GM19099 (cell line): ENCODE data around the gene MED28.

Experiments used
- POLR2A ChIP-seq: IDR thresholded peaks from 3 replicates; pipeline ENCODE4 v1.6.1; 2011; ENCODE audit warnings: low read depth; ENCODE audit not compliant: insufficient read length; ENCODE audit errors: extremely low read depth

MED28 gene, protein sequence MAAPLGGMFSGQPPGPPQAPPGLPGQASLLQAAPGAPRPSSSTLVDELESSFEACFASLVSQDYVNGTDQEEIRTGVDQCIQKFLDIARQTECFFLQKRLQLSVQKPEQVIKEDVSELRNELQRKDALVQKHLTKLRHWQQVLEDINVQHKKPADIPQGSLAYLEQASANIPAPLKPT

DNA sequence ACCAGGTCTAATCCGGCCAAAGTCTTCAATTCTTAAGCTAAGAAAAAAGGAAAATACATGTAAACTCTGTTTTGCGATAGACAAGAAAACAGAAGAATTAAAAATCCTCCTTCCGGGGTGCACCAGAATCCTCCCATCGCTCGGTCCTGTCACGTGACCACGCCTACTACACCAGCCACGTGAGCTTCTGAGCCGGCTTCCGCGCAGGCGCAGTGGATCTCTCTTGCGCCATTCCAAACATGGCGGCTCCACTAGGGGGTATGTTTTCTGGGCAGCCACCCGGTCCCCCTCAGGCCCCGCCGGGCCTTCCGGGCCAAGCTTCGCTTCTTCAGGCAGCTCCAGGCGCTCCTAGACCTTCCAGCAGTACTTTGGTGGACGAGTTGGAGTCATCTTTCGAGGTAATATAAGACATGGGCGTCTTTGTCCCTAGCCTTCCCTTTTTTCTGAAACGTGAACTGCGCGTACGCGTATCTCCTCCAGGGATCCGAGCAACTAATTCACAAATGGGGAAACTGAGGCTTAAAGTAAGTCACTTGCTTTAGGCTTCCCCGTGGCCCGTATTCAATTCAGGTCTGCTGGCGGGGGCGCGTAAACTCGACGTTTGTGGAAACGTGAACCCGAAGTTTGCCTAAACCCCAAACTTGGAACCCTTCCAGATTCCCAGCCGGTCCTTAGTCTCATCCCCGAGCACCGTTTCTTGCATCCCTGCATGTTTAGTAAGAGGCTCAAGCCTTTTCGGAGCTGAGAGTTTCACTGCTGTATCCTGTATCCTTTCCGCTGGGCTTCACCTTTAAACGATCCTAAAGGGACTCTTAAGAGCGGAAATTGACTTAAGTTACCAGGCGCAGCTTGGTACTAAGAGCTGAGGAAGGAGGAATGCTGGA lies at the start of gene MED28:
MED28 (plus strand) TSS at position 226 of the 884 bp plus-strand sequence; CDS start at position 240, 14 bp downstream.
- TF ChIP-seq POLR2A: peak; percentile 94

DNA sequence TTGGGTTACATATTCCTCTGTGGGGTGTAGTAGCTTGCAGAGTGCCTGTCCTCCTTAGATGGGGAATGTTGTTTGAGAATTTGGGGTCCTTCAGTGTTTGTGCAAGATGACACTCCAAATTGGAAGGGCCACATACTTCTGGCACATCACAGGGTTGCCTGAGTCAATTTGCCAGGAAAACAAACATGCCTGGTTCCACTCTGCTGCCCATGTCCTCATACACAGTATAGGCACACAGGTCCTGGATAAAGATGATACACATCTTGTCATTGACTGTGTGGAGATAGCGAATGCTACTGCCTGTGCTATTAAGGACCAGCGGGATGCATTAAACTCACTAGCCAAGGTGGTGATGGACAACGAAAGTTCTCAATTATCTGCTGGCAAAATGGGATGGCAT lies 48.6 kb upstream of the MED28 start:
- TF ChIP-seq POLR2A: no peak

DNA sequence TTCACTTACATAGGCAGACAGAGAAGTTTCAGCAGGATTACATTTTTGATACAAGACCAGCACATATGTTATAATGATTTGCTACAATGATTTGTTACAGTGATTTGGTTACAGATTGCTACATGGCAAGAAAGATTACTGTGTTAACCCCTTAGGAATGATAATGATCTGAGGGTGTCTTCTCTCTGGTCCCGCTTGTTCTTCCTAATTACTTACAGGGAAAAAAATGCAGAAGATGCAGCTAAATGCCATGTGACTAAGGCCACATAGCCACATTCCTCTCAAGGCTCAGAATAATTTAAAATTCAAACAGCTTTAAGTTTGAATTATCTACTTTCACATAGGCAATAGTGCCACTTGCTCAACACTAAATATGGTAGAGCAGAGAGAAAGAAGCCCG lies 47.2 kb upstream of the MED28 start:
- TF ChIP-seq POLR2A: no peak

DNA sequence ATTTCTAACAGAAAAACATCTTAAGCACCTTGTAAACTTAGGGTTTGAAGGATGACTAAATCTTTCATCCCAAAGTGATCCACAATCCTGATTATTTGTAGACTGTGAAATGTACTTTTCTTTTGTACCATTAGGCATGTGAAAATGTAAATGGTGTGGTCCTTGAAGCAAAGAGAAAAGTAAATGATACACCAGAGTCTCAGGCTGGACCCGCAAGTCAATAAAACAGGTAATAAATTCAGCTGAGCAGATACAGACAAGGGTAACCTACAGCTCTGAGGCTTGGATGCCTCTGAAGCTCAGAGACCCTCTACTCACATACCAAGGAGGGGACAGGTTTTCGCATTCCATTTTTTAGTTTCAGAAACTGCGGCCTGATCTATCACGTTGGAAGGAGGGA lies 40.2 kb upstream of the MED28 start:
- TF ChIP-seq POLR2A: no peak

DNA sequence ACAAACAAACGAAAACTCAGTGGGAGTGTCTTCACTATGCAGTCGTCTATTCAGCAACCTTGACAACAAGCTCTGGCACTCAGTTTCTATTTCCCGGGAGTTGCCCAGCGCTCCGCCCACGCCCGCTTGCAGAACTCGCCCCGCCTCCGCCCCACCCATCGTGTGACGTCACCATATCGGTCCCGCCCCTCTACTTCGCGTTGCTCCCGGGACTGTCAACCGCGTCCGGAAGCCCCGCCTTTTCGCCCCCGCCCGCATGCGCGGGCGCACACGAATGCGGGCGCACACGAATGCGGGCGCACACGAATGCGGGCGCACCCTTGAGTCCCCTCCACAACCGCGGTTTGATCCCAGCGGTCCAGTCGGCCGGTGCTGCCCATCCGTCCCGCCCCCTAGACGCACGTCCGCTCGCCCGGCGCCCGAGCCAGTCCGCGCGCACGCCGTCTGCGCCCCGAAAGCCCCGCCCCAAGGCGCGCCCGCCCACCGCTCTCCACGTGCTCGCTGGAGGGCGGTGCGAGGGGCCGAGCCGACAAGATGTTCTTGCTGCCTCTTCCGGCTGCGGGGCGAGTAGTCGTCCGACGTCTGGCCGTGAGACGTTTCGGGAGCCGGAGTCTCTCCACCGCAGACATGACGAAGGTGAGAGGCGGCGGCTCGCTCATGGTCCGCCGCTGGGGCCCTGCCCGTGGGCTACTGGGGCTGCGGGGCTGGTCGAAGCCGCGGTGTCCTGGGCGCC lies 37.3 kb upstream of the MED28 start, which contains the start of gene LAP3:
LAP3 (plus strand) TSS at position 267 of the 733 bp plus-strand sequence; CDS start at position 535, 268 bp downstream.
- peak; percentile 99 for TF ChIP-seq POLR2A

DNA sequence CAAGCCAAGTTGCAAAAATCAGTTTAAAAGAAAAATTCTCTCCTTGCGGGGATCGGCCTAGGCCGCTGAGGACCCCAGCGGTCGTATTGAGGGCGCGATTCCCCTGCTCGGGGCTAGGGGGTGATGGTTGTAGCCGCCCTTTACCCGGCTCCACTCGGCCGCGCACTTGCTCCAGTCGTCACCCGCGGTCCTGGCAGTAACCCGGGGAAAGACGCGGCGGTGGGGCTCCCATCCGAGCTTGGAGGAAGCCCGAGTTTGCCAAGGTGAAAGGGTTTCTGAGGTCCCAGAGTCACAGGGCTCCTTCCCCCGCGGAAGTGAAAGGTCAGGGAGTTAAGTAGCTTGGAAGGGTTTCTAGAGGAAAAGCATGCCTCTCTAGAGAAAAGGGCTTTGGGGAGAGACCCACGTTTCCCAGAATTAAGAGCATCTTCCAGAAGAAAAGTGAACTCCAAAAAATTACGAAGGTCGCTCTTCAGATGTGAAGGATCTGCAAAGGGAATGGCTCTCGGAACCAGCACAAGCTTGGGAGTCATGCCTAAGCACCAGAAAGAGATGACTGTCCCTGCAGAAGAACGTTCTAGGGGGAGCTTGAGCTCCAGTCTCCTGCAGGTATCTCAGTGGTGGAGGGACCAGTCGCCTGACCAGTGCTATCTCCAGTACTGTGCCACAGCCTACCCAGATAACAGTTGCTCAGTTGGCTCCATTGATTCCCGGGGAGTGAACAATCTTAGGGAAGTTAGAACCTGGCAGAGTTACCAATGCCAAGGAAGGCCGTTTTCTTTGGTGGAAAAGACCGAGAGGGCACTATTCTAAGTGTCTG lies 36.6 kb upstream of the MED28 start:
- TF ChIP-seq POLR2A: no peak

DNA sequence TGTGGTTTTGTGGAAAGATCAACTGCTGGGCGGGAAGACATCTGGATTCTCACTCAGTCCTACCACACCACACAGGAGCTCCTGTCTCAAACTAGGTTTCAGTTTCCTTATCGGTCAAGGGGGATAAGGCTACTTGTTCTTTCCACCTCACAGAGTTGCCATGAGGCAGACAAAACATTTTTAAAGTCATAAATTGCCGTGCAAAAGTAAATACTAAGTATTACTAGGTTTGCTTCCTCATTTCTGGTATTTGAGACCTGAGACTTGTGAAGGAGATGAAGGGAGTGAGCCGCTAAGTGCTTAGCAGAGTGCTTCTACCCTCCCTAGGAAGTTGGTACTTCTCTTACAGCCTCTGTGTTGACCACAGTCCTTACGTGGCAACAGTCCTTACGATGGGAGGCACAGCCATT lies 36.0 kb upstream of the MED28 start:
- TF ChIP-seq POLR2A: no peak

DNA sequence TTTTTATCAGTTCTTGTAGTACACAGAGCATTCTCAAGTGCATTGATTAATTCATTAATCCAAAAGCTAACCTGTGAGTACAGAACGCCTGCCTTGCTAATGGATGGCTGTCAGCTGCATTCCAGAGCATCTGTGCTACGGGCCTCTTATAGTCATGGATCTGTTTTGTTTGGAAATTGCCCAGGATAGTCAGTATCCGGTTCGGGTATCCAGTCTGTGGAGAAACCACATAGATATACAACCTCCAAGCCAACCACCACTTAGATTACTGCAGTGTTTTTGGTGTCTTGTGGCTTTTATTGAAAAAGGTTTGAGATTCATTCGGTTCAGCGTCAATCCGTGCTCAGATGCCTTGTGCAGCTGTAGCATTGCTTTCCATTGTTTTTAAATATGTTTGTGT lies 33.5 kb upstream of the MED28 start:
- no peak for TF ChIP-seq POLR2A

DNA sequence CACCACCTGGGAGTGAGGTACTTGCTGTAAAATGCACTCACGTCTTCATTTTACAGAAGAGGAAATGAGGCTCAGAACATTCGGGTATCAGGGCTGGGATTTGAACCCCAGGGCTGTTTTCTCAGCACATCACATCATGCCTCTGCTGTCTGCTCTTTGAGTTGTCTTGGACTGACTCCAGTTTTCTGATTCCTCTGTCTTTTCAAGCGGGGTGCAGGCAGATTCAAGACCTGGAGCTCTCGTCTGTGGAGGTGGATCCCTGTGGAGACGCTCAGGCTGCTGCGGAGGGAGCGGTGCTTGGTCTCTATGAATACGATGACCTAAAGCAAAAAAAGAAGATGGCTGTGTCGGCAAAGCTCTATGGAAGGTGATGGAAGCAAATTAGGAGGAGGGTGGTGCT lies 31.2 kb upstream of the MED28 start:
- TF ChIP-seq POLR2A: no peak

DNA sequence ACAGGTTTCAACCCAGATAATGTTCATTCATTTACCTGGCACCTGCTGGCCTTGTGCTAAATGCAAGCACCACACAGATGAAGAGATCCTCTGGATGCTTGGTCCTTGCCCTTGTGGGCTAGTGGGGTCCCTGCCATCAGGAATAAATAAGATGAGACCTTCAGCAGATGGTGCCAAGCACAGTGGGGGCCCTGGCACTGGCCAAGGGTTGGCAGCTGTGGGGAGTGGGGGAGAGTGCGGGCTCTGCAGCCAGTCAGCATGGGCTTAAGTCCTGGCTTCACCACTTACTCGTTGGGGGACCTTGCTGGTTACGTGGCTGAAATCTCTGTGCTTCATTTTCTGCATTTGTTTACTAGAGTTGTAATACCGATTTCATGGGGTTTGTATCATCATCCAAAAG lies 30.5 kb upstream of the MED28 start:
- no peak for TF ChIP-seq POLR2A

DNA sequence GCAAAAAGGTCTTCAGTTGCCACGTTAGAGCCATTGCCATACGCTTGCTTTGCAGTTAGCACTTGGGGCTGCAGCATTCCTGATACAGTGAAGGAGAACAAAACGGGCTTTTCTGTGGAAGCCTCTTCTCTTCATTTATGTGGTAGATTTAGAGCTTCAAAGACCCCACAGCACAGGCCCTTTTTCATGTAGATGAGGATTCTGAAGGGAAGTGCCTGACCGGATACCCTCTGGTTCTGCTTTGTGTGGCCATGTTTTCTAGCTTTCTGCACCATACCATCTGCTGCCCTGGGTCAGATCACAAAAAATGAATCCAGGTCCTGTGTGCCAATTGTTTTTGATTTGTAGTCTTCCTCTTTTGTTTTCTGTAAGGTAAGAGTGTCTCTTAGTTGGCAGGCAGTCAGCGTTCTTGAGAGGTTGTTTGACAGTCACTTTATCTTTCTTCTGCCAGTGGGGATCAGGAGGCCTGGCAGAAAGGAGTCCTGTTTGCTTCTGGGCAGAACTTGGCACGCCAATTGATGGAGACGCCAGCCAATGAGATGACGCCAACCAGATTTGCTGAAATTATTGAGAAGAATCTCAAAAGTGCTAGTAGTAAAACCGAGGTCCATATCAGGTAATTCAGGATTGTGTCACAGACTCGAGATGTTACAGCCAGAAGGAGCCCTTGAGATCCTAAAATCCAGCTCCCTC lies 29.8 kb upstream of the MED28 start:
- TF ChIP-seq POLR2A: no peak

DNA sequence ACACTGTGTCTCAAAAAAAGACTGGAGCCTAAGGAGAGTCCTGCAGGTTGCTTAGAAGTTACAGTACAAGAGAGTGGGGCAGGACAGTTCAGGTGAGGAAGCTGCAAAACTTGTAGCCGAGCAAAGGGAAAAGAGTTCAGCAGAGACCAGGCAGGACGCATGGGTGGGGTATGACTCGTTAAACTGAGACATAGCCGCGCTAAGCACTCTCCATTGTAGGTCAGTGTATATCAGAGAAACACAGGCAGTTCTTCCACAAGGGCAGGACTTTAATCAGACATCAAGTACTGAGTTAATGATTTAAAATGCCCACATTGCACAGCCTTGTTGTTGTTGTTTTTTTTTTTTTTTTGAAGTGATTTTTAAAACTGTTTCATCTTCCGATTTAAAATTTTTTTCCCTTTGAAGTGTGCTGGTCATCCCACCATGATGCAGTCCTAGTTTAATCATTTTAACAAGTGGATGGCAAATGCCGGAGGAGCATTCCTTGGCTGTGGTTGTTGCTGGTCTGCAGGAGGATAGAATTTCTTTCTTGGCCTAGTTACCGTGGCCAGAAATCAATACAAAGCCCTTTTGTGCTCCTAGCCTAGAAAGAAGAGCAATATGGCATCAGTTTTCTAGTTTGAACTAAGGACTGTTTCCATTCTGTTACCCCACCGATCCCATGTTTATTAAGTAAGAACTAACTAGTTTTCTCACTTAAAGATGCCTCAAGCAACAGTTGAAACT lies 27.2 kb upstream of the MED28 start:
- TF ChIP-seq POLR2A: peak; percentile 18

DNA sequence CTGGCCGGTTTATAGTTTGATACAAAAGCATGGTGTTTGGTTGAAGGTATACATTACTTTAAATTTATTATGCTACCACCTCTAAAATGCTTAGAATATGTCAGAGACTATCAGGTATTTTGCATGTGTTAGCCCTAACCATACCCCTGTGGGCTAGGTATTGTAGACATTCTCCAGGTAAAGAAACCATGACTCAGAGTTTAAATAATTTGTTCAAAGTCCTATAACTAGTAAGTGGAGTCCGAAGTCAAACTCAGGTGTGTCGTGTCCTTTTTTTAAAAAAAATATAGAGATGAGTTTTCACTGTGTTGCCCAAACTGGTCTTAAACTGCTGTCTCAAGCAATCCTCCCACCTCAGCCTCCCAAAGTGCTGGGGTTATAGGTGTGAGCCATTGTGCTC lies 25.1 kb upstream of the MED28 start:
- TF ChIP-seq POLR2A: no peak
